Adipose tissue (tissue), 3 donors: ENCODE data around the gene NPVF. TPM values are rescaled to one million over a fixed set of nuclear protein-coding genes. Genes with fewer than 3 reads are reported as not detected.

Experiments
- H3K27ac ChIP-seq: one replicate; pipeline ENCODE4 v1.5.1; 2013; ENCODE audit warnings: low read depth, low read length
- WGBS, 3 donors: extraction: QIAGEN DNeasy Blood & Tissue Kit; methylation state at CpG; one replicate each; pipeline ENCODE4 v1.1.7; 2013; 5-methylcytosine and 5-hydroxymethylcytosine counted together
- polyA plus RNA-seq, 3 donors: library from polyadenylated mRNA; stranded (reverse); fragments of 200-250 nt; gene quantifications; one replicate each; pipeline ENCODE4 v1.2.3, GENCODE V29; 2013
- donor health status: healthy with polysubstance abuse.
- donor health status: Bipolar disorder and iron deficiency.
- donor health status: healthy.

Gene NPVF
- polyA plus RNA-seq, 3 donors: not detected

GRCh38 chr7:25239888-25240287 is 11.6 kb upstream of the NPVF start:
- WGBS, 3 donors: 74 to 90% (median 78%) methylated on average over 3 of the region's 3 CpGs
- H3K27ac ChIP-seq: no peak overlapping the region

- 75 to 80% (median 80%) methylated on average over 2 of the region's 2 CpGs for WGBS, 3 donors
- H3K27ac ChIP-seq: no peak overlapping the region
Measured at GRCh38 chr7:25238066-25238725, 9.9 kb upstream of the NPVF start.

GRCh38 chr7:25235471-25235870 is 7.2 kb upstream of the NPVF start:
- 87 to 88% (median 87%) methylated on average over 3 of the region's 3 CpGs for WGBS, 3 donors

GRCh38 chr7:25234336-25234735 is 6.0 kb upstream of the NPVF start:
- no peak overlapping the region for H3K27ac ChIP-seq
- WGBS, 3 donors: 52 to 62% (median 61%) methylated on average over 4 of the region's 4 CpGs

More at GRCh38 chr7:25235471-25235870, 7.2 kb upstream of the NPVF start:
- H3K27ac ChIP-seq: no peak overlapping the region

GRCh38 chr7:25223206-25223605 is 5.1 kb downstream of the NPVF start:
- WGBS, 3 donors: 62 to 83% (median 70%) methylated on average over 3 of the region's 3 CpGs
- no peak overlapping the region for H3K27ac ChIP-seq

GRCh38 chr7:25222666-25223065 is 5.6 kb downstream of the NPVF start:
- H3K27ac ChIP-seq: no peak overlapping the region
- 81 to 87% (median 84%) methylated on average over 5 of the region's 5 CpGs for WGBS, 3 donors

GRCh38 chr7:25221009-25221408 is 7.3 kb downstream of the NPVF start:
- 86 to 96% (median 87%) methylated on average over 2 of the region's 2 CpGs for whole genome bisulfite sequencing, 3 donors
- H3K27ac ChIP-seq: no peak overlapping the region

GRCh38 chr7:25218191-25218590 is 10.1 kb downstream of the NPVF start:
- 90 to 92% (median 90%) methylated on average over 3 of the region's 3 CpGs for WGBS, 3 donors

GRCh38 chr7:25216837-25217236 is 11.4 kb downstream of the NPVF start:
- 0 to 6% (median 3%) methylated on average over 2 of the region's 2 CpGs for WGBS, 3 donors
- H3K27ac ChIP-seq: no peak overlapping the region

More at GRCh38 chr7:25218191-25218590, 10.1 kb downstream of the NPVF start:
- H3K27ac ChIP-seq: no peak overlapping the region

- WGBS, 3 donors: 56 to 69% (median 68%) methylated on average over 8 of the region's 8 CpGs
Measured at GRCh38 chr7:25215694-25216335, 12.5 kb downstream of the NPVF start.

GRCh38 chr7:25208525-25209221 is 19.6 kb downstream of the NPVF start:
- WGBS, 3 donors: 76 to 86% (median 84%) methylated on average over 1 of the region's 1 CpG
- H3K27ac ChIP-seq: no peak overlapping the region

More at GRCh38 chr7:25215694-25216335, 12.5 kb downstream of the NPVF start:
- H3K27ac ChIP-seq: no peak overlapping the region

GRCh38 chr7:25207887-25208286 is 20.4 kb downstream of the NPVF start:
- H3K27ac ChIP-seq: no peak overlapping the region
- WGBS, 3 donors: 86 to 93% (median 89%) methylated on average over 3 of the region's 3 CpGs

GRCh38 chr7:25206765-25207164 is 21.5 kb downstream of the NPVF start:
- H3K27ac ChIP-seq: no peak overlapping the region
- 69 to 84% (median 69%) methylated on average over 3 of the region's 3 CpGs for WGBS, 3 donors

GRCh38 chr7:25196132-25196896 is 32.0 kb downstream of the NPVF start:
- WGBS, 3 donors: 28 to 56% (median 54%) methylated on average over 5 of the region's 5 CpGs
- H3K27ac ChIP-seq: no peak overlapping the region

- 88 to 100% (median 97%) methylated on average over 2 of the region's 2 CpGs for WGBS, 3 donors
- H3K27ac ChIP-seq: no peak overlapping the region
Measured at GRCh38 chr7:25194036-25194435, 34.2 kb downstream of the NPVF start.

- H3K27ac ChIP-seq: no peak overlapping the region
- WGBS, 3 donors: 80 to 87% (median 82%) methylated on average over 3 of the region's 3 CpGs
Measured at GRCh38 chr7:25192043-25192442, 36.2 kb downstream of the NPVF start.

- no peak overlapping the region for H3K27ac ChIP-seq
- 75 to 94% (median 94%) methylated on average over 6 of the region's 6 CpGs for WGBS, 3 donors
Measured at GRCh38 chr7:25189197-25189596, 39.1 kb downstream of the NPVF start.

GRCh38 chr7:25187932-25188331 is 40.4 kb downstream of the NPVF start:
- H3K27ac ChIP-seq: no peak overlapping the region
- 87 to 92% (median 90%) methylated on average over 8 of the region's 8 CpGs for WGBS, 3 donors

- WGBS, 3 donors: 88 to 96% (median 92%) methylated on average over 6 of the region's 6 CpGs
- H3K27ac ChIP-seq: no peak overlapping the region
Measured at GRCh38 chr7:25186436-25186835, 41.9 kb downstream of the NPVF start.
